Spleen (tissue), 11 donors: Measurements from ENCODE around the gene PHF10. TPM values are rescaled to one million over a fixed set of nuclear protein-coding genes. Genes with fewer than 3 reads are reported as not detected.

Experiments
- DNase-seq: peaks from one replicate; pipeline ENCODE4 v3.0.0-alpha.2; 2020
- H3K27ac ChIP-seq, 8 donors: fragments of 200-600 bp; sonication (generic) in 7 of 8; 1 replicate in 4 of 8; 2 replicates in 4 of 8; pipeline versions ENCODE4 v1.5.0 to v1.8.0; 2016 to 2021; ENCODE audit warnings: inconsistent platforms in 4 of 8, mild to moderate bottlenecking in 4 of 8, moderate library complexity in 1 of 8
- H3K27me3 ChIP-seq, 7 donors: fragments of 200-600 bp; sonication (generic) in 6 of 7; replicated peaks in 1 of 7; 1 replicate in 4 of 7; 2 replicates in 3 of 7; pipeline versions ENCODE4 v1.5.0 to v1.8.0; 2016 to 2021; ENCODE audit warnings: inconsistent platforms in 3 of 7, mild to moderate bottlenecking in 1 of 7
- H3K36me3 ChIP-seq, 6 donors: fragments of 200-600 bp; sonication (generic) in 5 of 6; 1 replicate in 4 of 6; 2 replicates in 2 of 6; pipeline versions ENCODE4 v1.5.0 to v1.8.0; 2016 to 2021; ENCODE audit warnings: inconsistent platforms in 2 of 6
- H3K4me1 ChIP-seq, 6 donors: fragments of 200-600 bp; sonication (generic) in 5 of 6; 1 replicate in 3 of 6; 2 replicates in 3 of 6; pipeline versions ENCODE4 v1.5.0 to v1.8.0; 2016 to 2021; ENCODE audit warnings: inconsistent platforms in 3 of 6
- H3K4me3 ChIP-seq, 8 donors: fragments of 200-600 bp; sonication (generic) in 7 of 8; 1 replicate in 4 of 8; 2 replicates in 4 of 8; pipeline versions ENCODE4 v1.5.0 to v1.8.0; 2016 to 2021; ENCODE audit warnings: inconsistent platforms in 4 of 8, mild to moderate bottlenecking in 4 of 8, moderate library complexity in 2 of 8
- H3K9me3 ChIP-seq, 8 donors: fragments of 200-600 bp; sonication (generic) in 7 of 8; 1 replicate in 4 of 8; 2 replicates in 4 of 8; pipeline versions ENCODE4 v1.5.0 to v1.8.0; 2016 to 2021; ENCODE audit warnings: inconsistent platforms in 4 of 8
- CTCF ChIP-seq, 11 experiments: fragments of 200-600 bp in 7 of 11; fragments of 450-650 bp in 4 of 11; sonication (generic) in 4 of 11; IDR thresholded peaks in 8 of 11; conservative IDR thresholded peaks in 3 of 11; 1 replicate in 7 of 11; 2 replicates in 4 of 11; pipeline versions ENCODE4 v1.4.0 to v1.8.0; 2016 to 2021; ENCODE audit warnings: antibody characterized with exemption in 11 of 11, inconsistent platforms in 4 of 11, mild to moderate bottlenecking in 1 of 11
- POLR2A ChIP-seq, 3 donors: fragments of 450-650 bp; IDR thresholded peaks; one replicate each; pipeline ENCODE4 v1.5.1; 2017; ENCODE audit warnings: antibody characterized with exemption in 3 of 3, mild to moderate bottlenecking in 1 of 3
- POLR2AphosphoS5 ChIP-seq, 3 donors: sonication (generic); formaldehyde crosslinking; IDR thresholded peaks; one replicate each; pipeline ENCODE4 v1.5.1; 2017; ENCODE audit warnings: antibody characterized with exemption in 3 of 3
- whole genome bisulfite sequencing, 5 donors: extraction: QIAGEN DNeasy Blood & Tissue Kit in 3 of 5; methylation state at CpG; one replicate each; pipeline versions ENCODE4 v1.1.5 to v1.1.7; 2013 to 2018; 5-methylcytosine and 5-hydroxymethylcytosine counted together
- intact Hi-C: fragments of 100-400 bp; cut with DNase I; formaldehyde crosslinking; loops from one replicate; pipeline ENCODE4 v1.15.0; 2023; ENCODE audit warnings: low total_unique reads
- polyA plus RNA-seq, 3 donors: library from polyadenylated mRNA; stranded (reverse); fragments of 200-250 nt; gene quantifications; one replicate each; pipeline ENCODE4 v1.2.1, GENCODE V29; 2013
- total RNA-seq, 7 donors: library from RNA; depleted of rRNA in 3 of 7; stranded (reverse); fragments of >200 nt in 3 of 7; fragmentation: NEBNext Ultra II Directional in 4 of 7; extraction: Animal tissue kit (Norgen Biotek cat#: 25700) in 4 of 7; gene quantifications; one replicate each; pipeline versions ENCODE4 v1.1.0 to v1.2.1, GENCODE V29; 2016 to 2021
- donor health status: healthy with polysubstance abuse.
- donor health status: DM: no; HTN: no; CAD: no; lungs with moderate emphysema.
- donor health status: DM: no; HTN: no; CAD: no.
- donor health status: Bipolar disorder and iron deficiency.
- donor health status: healthy.
- donor health status: DM: no; HTN: no; CAD: no.
- donor health status: DM: yes; HTN: yes; CAD: no.

Gene PHF10
- total and polyA plus RNA-seq, 10 donors = 36.7 to 102 (median 58.0) TPM

- Histone ChIP-seq H3K27me3 (no peaks in the 10 kb centered on the region), H3K4me3 (no peak overlapping the region), H3K36me3 (peaks cover 0 to 56% (median 8%) of the 10 kb centered on the region in 6 donors), H3K9me3 (no peaks in the 10 kb centered on the region), H3K27ac (no peak overlapping the region), H3K4me1 (peaks cover 0 to 19% (median 6%) of the 10 kb centered on the region in 6 donors)
- TF ChIP-seq CTCF (IDR thresholded peaks at IDR 0.05 in 8 of 11, conservative IDR thresholded peaks at IDR 0.05 in 3 of 11) (no peak), POLR2A (IDR thresholded peaks at IDR 0.05) (no peak), POLR2AphosphoS5 (IDR thresholded peaks at IDR 0.05) (no peak)
- no peak for DNase-seq
- intact Hi-C loops = no loop called here
- WGBS, 5 donors = 89 to 98% (median 95%) methylated on average over 22 to 23 of the region's 23 CpGs
Measured at GRCh38 chr6:169656546-169657283, 67.6 kb downstream of the PHF10 start.

GRCh38 chr6:169654598-169655391 is 69.5 kb downstream of the PHF10 start:
- Histone ChIP-seq H3K27me3 (no peaks in the 10 kb centered on the region), H3K4me1 (peaks cover 0 to 19% (median 6%) of the 10 kb centered on the region in 6 donors), H3K4me3 (peak overlapping the region; percentile 20 to 70 (median 34)), H3K9me3 (no peaks in the 10 kb centered on the region), H3K36me3 (peaks cover 0 to 43% (median 6%) of the 10 kb centered on the region in 6 donors), H3K27ac (peak overlapping the region; percentile 48 to 83 (median 76))
- 38 to 58% (median 54%) methylated on average over 45 to 46 of the region's 46 CpGs for WGBS, 5 donors
- peak; percentile 71 to 86 (median 81) for TF ChIP-seq POLR2AphosphoS5 (IDR thresholded peaks at IDR 0.05)
- peak in 9 of 11 experiments; percentile 13 to 49 (median 30) for TF ChIP-seq CTCF (IDR thresholded peaks at IDR 0.05 in 8 of 11, conservative IDR thresholded peaks at IDR 0.05 in 3 of 11)
- no peak for TF ChIP-seq POLR2A (IDR thresholded peaks at IDR 0.05)
- intact Hi-C loops = no loop called here
- peak; percentile 93 for DNase-seq

Other genes starting within 250 kb of the PHF10 start
- gene WDR27, start 22.5 kb downstream of the PHF10 start, total RNA-seq = 10 to 100 TPM; 30.7 to 69.5 (median 57.8) TPM
- 10 to 100 TPM; 17.6 to 26.6 (median 22.6) TPM for gene WDR27, start 22.5 kb downstream of the PHF10 start, polyA plus RNA-seq
- gene C6orf120, start 22.4 kb downstream of the PHF10 start, total RNA-seq = 10 to 100 TPM; 18.5 to 39.5 (median 24.8) TPM
- 10 to 100 TPM in 1 of 3 donors, 1 to 10 TPM in 2; 6.7 to 10.5 (median 9.8) TPM for gene C6orf120, start 22.4 kb downstream of the PHF10 start, polyA plus RNA-seq
- gene DYNLT2, start 27.1 kb upstream of the PHF10 start, total RNA-seq = 1 to 10 TPM; 2.8 to 3.8 (median 3.7) TPM
- 1 to 10 TPM; 3.5 to 3.9 (median 3.6) TPM for gene DYNLT2, start 27.1 kb upstream of the PHF10 start, polyA plus RNA-seq
- 10 to 100 TPM; 23.1 to 37.8 (median 30.9) TPM for gene ERMARD, start 27.1 kb upstream of the PHF10 start, total RNA-seq
- gene ERMARD, start 27.1 kb upstream of the PHF10 start, polyA plus RNA-seq = 10 to 100 TPM; 48.3 to 87.3 (median 57.4) TPM